SU-DHL-6 (cell line): Measurements from ENCODE around the gene PF4V1.

Experiments
- EZH2phosphoT487 ChIP-seq: fragments of 200-600 bp; sonication (generic), shearing (Covaris generic); conservative IDR thresholded peaks from 2 replicates; pipeline ENCODE4 v1.6.1; 2018; ENCODE audit warnings: mild to moderate bottlenecking, antibody characterized with exemption, low read length, moderate library complexity, mixed read lengths
- TF ChIP-seq, protein P1 (sequence below): fragments of 200-600 bp; sonication (generic); IDR thresholded peaks from one replicate; pipeline ENCODE4 v1.5.1; 2017; ENCODE audit warnings: antibody characterized with exemption, mild to moderate bottlenecking, low read length, moderate library complexity; ENCODE audit not compliant: insufficient read depth, poor library complexity, severe bottlenecking

- TF ChIP-seq, protein P1, sequence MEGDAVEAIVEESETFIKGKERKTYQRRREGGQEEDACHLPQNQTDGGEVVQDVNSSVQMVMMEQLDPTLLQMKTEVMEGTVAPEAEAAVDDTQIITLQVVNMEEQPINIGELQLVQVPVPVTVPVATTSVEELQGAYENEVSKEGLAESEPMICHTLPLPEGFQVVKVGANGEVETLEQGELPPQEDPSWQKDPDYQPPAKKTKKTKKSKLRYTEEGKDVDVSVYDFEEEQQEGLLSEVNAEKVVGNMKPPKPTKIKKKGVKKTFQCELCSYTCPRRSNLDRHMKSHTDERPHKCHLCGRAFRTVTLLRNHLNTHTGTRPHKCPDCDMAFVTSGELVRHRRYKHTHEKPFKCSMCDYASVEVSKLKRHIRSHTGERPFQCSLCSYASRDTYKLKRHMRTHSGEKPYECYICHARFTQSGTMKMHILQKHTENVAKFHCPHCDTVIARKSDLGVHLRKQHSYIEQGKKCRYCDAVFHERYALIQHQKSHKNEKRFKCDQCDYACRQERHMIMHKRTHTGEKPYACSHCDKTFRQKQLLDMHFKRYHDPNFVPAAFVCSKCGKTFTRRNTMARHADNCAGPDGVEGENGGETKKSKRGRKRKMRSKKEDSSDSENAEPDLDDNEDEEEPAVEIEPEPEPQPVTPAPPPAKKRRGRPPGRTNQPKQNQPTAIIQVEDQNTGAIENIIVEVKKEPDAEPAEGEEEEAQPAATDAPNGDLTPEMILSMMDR = no peak
- TF ChIP-seq EZH2phosphoT487 = no peak
These were observed 17.7 kb downstream of the PF4V1 start for GRCh38 chr4:73870768-73871167.
